Measurements from ENCODE around the gene CNTNAP3B.
"Not testable (repeated sequence)": the region's sequence is repeated elsewhere in the genome, so short reads cannot be mapped to it uniquely, and the experiment has no call there.

DNA sequence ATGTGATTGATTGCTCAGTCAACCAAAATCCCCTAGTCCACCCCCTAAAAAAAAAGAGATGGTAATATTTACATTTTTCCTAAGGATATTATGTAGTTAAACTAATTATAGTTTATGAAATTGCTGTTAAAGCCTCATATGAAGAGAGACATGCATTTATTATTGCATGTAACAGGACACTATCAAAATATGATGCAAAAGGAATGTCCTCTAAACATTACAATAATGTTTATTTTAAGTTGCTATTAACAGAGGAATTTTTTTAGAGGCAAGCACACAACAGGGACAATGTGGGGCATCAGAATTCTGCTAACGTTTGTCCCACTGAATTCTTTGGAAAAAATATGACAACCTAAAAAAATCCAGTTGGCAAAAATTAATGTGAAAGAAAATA lies 44.7 kb downstream of the CNTNAP3B start:
- TF ChIP-seq, protein P1, sequence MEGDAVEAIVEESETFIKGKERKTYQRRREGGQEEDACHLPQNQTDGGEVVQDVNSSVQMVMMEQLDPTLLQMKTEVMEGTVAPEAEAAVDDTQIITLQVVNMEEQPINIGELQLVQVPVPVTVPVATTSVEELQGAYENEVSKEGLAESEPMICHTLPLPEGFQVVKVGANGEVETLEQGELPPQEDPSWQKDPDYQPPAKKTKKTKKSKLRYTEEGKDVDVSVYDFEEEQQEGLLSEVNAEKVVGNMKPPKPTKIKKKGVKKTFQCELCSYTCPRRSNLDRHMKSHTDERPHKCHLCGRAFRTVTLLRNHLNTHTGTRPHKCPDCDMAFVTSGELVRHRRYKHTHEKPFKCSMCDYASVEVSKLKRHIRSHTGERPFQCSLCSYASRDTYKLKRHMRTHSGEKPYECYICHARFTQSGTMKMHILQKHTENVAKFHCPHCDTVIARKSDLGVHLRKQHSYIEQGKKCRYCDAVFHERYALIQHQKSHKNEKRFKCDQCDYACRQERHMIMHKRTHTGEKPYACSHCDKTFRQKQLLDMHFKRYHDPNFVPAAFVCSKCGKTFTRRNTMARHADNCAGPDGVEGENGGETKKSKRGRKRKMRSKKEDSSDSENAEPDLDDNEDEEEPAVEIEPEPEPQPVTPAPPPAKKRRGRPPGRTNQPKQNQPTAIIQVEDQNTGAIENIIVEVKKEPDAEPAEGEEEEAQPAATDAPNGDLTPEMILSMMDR (conservative IDR thresholded peaks at IDR 0.05; ENCODE audit: low read depth in 2 of 2) = not testable (repeated sequence)
- not testable (repeated sequence) for TF ChIP-seq REST (IDR thresholded peaks at IDR 0.05; ENCODE audit: unreplicated experiment); JUNB (IDR thresholded peaks at IDR 0.05; ENCODE audit: unreplicated experiment); POLR2AphosphoS5 (IDR thresholded peaks at IDR 0.05; ENCODE audit: low read depth); EZH2 (IDR thresholded peaks at IDR 0.05; ENCODE audit: low read depth, unreplicated experiment); NANOG (IDR thresholded peaks at IDR 0.05; ENCODE audit: borderline replicate concordance); CREB1 (CRISPR knock-in tag; IDR thresholded peaks at IDR 0.05; ENCODE audit: low read depth); EZH2phosphoT487 (IDR thresholded peaks at IDR 0.05; ENCODE audit: unreplicated experiment); ETS1 (IDR thresholded peaks at IDR 0.05)

Measured in GM23338 (cell line).